GM23338 (cell line): ENCODE data around the gene AGAP1. TPM values are rescaled to one million over a fixed set of nuclear protein-coding genes. Genes with fewer than 3 reads are reported as not detected.

Source experiments
- ATAC-seq: fragments of 200-7000 bp; cut with Tn5 transposase; 3 replicates; pipeline ENCODE4 v1.9.1; 2020
- DNase-seq: peaks from one replicate; pipeline ENCODE4 v3.0.0-alpha.2; 2015; ENCODE audit warnings: low spot score
- H2AFZ ChIP-seq: fragments of 200-600 bp; sonication (generic); 2 replicates; pipeline ENCODE4 v1.8.0; 2016; ENCODE audit warnings: antibody characterized with exemption, mild to moderate bottlenecking, moderate library complexity
- H3F3A ChIP-seq: fragments of 200-600 bp; sonication (generic); replicated peaks from 2 replicates; pipeline ENCODE4 v1.8.0; 2017; ENCODE audit warnings: antibody characterized with exemption, mixed run types, low read depth
- H3K27ac ChIP-seq: fragments of 200-600 bp; sonication (generic); 2 replicates; pipeline ENCODE4 v1.6.1; 2016; ENCODE audit warnings: low read depth
- H3K27me3 ChIP-seq: fragments of 200-600 bp; sonication (generic); 2 replicates; pipeline ENCODE4 v1.8.0; 2016; ENCODE audit warnings: mild to moderate bottlenecking, mixed run types, moderate library complexity; ENCODE audit not compliant: insufficient read depth
- H3K36me3 ChIP-seq: fragments of 200-600 bp; sonication (generic); 2 replicates; pipeline ENCODE4 v1.8.0; 2016; ENCODE audit warnings: mild to moderate bottlenecking; ENCODE audit not compliant: insufficient read depth
- H3K4me1 ChIP-seq: fragments of 200-600 bp; sonication (generic); 2 replicates; pipeline ENCODE4 v1.8.0; 2016; ENCODE audit warnings: mild to moderate bottlenecking, moderate library complexity; ENCODE audit not compliant: insufficient read depth
- H3K4me2 ChIP-seq: fragments of 200-600 bp; sonication (generic); 2 replicates; pipeline ENCODE4 v1.7.1; 2017; ENCODE audit warnings: mixed run types
- H3K4me3 ChIP-seq: fragments of 200-600 bp; sonication (generic); 2 replicates; pipeline ENCODE4 v1.6.1; 2016; ENCODE audit warnings: mixed run types
- H3K79me2 ChIP-seq: fragments of 200-600 bp; sonication (generic); replicated peaks from 2 replicates; pipeline ENCODE4 v1.8.0; 2017; ENCODE audit warnings: mild to moderate bottlenecking; ENCODE audit not compliant: insufficient read depth
- H3K9me2 ChIP-seq: fragments of 200-600 bp; sonication (generic); 2 replicates; pipeline ENCODE4 v1.8.0; 2017; ENCODE audit not compliant: insufficient read depth
- H4K20me1 ChIP-seq: fragments of 200-600 bp; sonication (generic); replicated peaks from 2 replicates; pipeline ENCODE4 v1.8.0; 2017; ENCODE audit warnings: mild to moderate bottlenecking; ENCODE audit not compliant: insufficient read depth
- H3K27ac Mint-ChIP-seq: 2 replicates; pipeline ENCODE4 v1.8.0; 2020; ENCODE audit warnings: inconsistent platforms, mild to moderate bottlenecking, moderate library complexity, mixed read lengths
- H3K27me3 Mint-ChIP-seq: 3 replicates; pipeline ENCODE4 v1.8.0; 2022; ENCODE audit warnings: low read depth, mild to moderate bottlenecking, moderate library complexity, mixed read lengths, inconsistent platforms; ENCODE audit not compliant: insufficient read depth, poor library complexity
- H3K36me3 Mint-ChIP-seq: 3 replicates; pipeline ENCODE4 v1.8.0; 2021; ENCODE audit warnings: low read depth, mild to moderate bottlenecking, inconsistent platforms, moderate library complexity, mixed read lengths
- H3K4me1 Mint-ChIP-seq: 3 replicates; pipeline ENCODE4 v1.8.0; 2020; ENCODE audit warnings: mild to moderate bottlenecking, inconsistent platforms, mixed read lengths
- H3K4me3 Mint-ChIP-seq: 3 replicates; pipeline ENCODE4 v1.8.0; 2021; ENCODE audit warnings: moderate library complexity, mild to moderate bottlenecking, inconsistent platforms, mixed read lengths
- H3K9me3 Mint-ChIP-seq: 3 replicates; pipeline ENCODE4 v1.8.0; 2020; ENCODE audit warnings: moderate library complexity, mild to moderate bottlenecking, inconsistent platforms, mixed read lengths
- CREB1 ChIP-seq: fragments of 250-450 bp; sonication (Bioruptor Pico); IDR thresholded peaks from 2 replicates; pipeline ENCODE4 v1.5.0; 2020; ENCODE audit warnings: low read depth, mild to moderate bottlenecking, moderate library complexity
- EZH2 ChIP-seq: fragments of 200-600 bp; sonication (generic); IDR thresholded peaks from one replicate; pipeline ENCODE4 v1.8.0; 2017; ENCODE audit warnings: antibody characterized with exemption, mild to moderate bottlenecking, low read depth; ENCODE audit not compliant: unreplicated experiment
- NANOG ChIP-seq: IDR thresholded peaks from 2 replicates; pipeline ENCODE4 v1.6.1; 2016; ENCODE audit warnings: antibody characterized with exemption, borderline replicate concordance
- POLR2AphosphoS5 ChIP-seq: IDR thresholded peaks from 2 replicates; pipeline ENCODE4 v1.6.1; 2016; ENCODE audit warnings: antibody characterized with exemption, low read depth
- STAT1 ChIP-seq: IDR thresholded peaks from one replicate; pipeline ENCODE4 v1.6.1; 2016; ENCODE audit warnings: antibody characterized with exemption; ENCODE audit not compliant: unreplicated experiment
- ZNF114 ChIP-seq: fragments of 250-450 bp; sonication (Bioruptor Pico); IDR thresholded peaks from 2 replicates; pipeline ENCODE4 v1.5.0; 2020; ENCODE audit warnings: mild to moderate bottlenecking, moderate library complexity
- polyA plus RNA-seq: library from polyadenylated mRNA; unstranded; fragments of >200 nt; fragmentation: Nextera tagmentation; extraction: Ambion mirVana; gene quantifications from 2 replicates; pipeline ENCODE4 v1.2.1, GENCODE V29; 2016
- total RNA-seq: library from RNA; depleted of rRNA; stranded (reverse); fragments of >200 nt; shearing (Covaris generic); gene quantifications from 2 replicates; pipeline ENCODE4 v1.2.3, GENCODE V29; 2014
- TF ChIP-seq, protein P1 (sequence below): IDR thresholded peaks from one replicate; pipeline ENCODE4 v1.6.1; 2018; ENCODE audit warnings: antibody characterized with exemption; ENCODE audit not compliant: unreplicated experiment
- TF ChIP-seq, protein P2 (sequence below): fragments of 250-450 bp; sonication (Bioruptor Pico); IDR thresholded peaks from 2 replicates; pipeline ENCODE4 v1.5.0; 2020; ENCODE audit warnings: mild to moderate bottlenecking, moderate library complexity

The AGAP1 gene
- total and polyA plus RNA-seq, 2 experiments from 2014 or later, result 13.3 to 27.9 TPM

DNA sequence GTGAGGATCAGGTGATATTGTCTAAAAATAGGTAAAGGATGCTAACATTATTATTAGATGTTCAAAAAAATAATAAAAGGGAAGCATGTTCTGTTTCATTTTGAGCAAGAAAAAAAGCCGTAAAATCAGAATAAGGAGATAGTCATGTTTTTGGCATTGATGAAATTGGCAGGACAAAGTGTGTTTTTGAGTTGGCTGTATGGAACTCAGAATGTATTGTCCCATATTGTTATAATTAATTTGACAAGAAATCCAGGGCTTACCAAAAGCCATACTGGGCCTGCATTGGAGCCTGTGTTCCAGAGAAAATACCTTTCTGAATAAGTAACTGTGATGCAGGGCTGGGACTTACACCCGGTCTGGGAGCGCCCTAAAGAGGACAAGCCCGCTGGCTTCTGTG is 232.0 kb downstream of the AGAP1 start:
- no peak overlapping the region for H3K4me2 ChIP-seq
- H3K36me3 Mint-ChIP-seq, result peaks cover 3% of the 10 kb centered on the region; the same call in 1 of the 3 replicates
- no peak overlapping the region for H2AFZ ChIP-seq
- no peak overlapping the region for H3K4me3 ChIP-seq
- H3K4me1 ChIP-seq, result peaks cover 7% of the 10 kb centered on the region
- no peak for DNase-seq
- peaks cover 1% of the 10 kb centered on the region for H3K27me3 Mint-ChIP-seq
- H3K9me2 ChIP-seq, result no peaks in the 10 kb centered on the region
- no peaks in the 10 kb centered on the region for H3K27me3 ChIP-seq
- ATAC-seq, result no peak
- no peaks in the 10 kb centered on the region for H3F3A ChIP-seq
- H3K27ac Mint-ChIP-seq, result no peak overlapping the region
- H3K9me3 Mint-ChIP-seq, result no peaks in the 10 kb centered on the region
- H3K4me1 Mint-ChIP-seq, result peaks cover 34% of the 10 kb centered on the region
- no peak overlapping the region for H3K4me3 Mint-ChIP-seq
- 0 out of 2 replicates have a peak, but pooled peaks cover 3% of the 10 kb centered on the region for H4K20me1 ChIP-seq
- H3K79me2 ChIP-seq, result no peaks in the 10 kb centered on the region; the same call in 1 of the 2 replicates
- H3K27ac ChIP-seq, result no peak overlapping the region
- TF ChIP-seq, protein P1, sequence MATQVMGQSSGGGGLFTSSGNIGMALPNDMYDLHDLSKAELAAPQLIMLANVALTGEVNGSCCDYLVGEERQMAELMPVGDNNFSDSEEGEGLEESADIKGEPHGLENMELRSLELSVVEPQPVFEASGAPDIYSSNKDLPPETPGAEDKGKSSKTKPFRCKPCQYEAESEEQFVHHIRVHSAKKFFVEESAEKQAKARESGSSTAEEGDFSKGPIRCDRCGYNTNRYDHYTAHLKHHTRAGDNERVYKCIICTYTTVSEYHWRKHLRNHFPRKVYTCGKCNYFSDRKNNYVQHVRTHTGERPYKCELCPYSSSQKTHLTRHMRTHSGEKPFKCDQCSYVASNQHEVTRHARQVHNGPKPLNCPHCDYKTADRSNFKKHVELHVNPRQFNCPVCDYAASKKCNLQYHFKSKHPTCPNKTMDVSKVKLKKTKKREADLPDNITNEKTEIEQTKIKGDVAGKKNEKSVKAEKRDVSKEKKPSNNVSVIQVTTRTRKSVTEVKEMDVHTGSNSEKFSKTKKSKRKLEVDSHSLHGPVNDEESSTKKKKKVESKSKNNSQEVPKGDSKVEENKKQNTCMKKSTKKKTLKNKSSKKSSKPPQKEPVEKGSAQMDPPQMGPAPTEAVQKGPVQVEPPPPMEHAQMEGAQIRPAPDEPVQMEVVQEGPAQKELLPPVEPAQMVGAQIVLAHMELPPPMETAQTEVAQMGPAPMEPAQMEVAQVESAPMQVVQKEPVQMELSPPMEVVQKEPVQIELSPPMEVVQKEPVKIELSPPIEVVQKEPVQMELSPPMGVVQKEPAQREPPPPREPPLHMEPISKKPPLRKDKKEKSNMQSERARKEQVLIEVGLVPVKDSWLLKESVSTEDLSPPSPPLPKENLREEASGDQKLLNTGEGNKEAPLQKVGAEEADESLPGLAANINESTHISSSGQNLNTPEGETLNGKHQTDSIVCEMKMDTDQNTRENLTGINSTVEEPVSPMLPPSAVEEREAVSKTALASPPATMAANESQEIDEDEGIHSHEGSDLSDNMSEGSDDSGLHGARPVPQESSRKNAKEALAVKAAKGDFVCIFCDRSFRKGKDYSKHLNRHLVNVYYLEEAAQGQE, result no peak
- TF ChIP-seq STAT1 (no peak), NANOG (no peak), ZNF114 (no peak), CREB1 (CRISPR knock-in tag) (no peak)
- no peaks in the 10 kb centered on the region for H3K36me3 ChIP-seq

DNA sequence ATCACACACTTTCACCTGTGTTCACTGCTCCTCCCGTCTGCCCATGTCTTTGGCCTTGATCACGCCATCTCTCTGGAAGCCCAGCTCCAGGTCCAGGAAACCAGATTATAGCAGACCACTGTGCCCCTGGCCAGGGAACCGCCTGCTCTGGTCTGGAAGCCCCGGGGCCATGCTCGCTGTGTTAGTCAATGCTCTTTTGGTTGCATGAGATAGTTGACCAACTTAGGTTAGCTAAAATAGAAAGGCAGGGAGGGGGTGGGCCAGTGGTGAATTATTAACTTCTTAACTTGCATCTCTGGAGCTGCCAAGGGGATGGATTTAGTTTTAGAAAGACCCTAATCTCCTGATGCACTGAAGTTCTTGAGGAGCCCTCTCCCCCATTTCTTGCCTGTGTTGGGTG is 232.7 kb downstream of the AGAP1 start:
- Histone ChIP-seq H3F3A (no peaks in the 10 kb centered on the region), H2AFZ (no peak overlapping the region), H3K9me2 (no peaks in the 10 kb centered on the region), H3K27me3 (no peaks in the 10 kb centered on the region), H4K20me1 (0 out of 2 replicates have a peak, but pooled peaks cover 3% of the 10 kb centered on the region), H3K27ac (no peak overlapping the region), H3K36me3 (no peaks in the 10 kb centered on the region), H3K79me2 (no peaks in the 10 kb centered on the region; the same call in 1 of the 2 replicates), H3K4me3 (no peak overlapping the region), H3K4me1 (peaks cover 14% of the 10 kb centered on the region), H3K4me2 (no peak overlapping the region)
- Mint-ChIP-seq H3K9me3 (no peaks in the 10 kb centered on the region), H3K36me3 (peaks cover 3% of the 10 kb centered on the region; the same call in 1 of the 3 replicates), H3K4me1 (peaks cover 39% of the 10 kb centered on the region), H3K27me3 (peaks cover 1% of the 10 kb centered on the region), H3K4me3 (no peak overlapping the region), H3K27ac (no peak overlapping the region)
- no peak for ATAC-seq
- TF ChIP-seq POLR2AphosphoS5 (no peak), ZNF114 (no peak), EZH2 (no peak), STAT1 (no peak), CREB1 (CRISPR knock-in tag) (no peak), NANOG (no peak)
- TF ChIP-seq, protein P2, sequence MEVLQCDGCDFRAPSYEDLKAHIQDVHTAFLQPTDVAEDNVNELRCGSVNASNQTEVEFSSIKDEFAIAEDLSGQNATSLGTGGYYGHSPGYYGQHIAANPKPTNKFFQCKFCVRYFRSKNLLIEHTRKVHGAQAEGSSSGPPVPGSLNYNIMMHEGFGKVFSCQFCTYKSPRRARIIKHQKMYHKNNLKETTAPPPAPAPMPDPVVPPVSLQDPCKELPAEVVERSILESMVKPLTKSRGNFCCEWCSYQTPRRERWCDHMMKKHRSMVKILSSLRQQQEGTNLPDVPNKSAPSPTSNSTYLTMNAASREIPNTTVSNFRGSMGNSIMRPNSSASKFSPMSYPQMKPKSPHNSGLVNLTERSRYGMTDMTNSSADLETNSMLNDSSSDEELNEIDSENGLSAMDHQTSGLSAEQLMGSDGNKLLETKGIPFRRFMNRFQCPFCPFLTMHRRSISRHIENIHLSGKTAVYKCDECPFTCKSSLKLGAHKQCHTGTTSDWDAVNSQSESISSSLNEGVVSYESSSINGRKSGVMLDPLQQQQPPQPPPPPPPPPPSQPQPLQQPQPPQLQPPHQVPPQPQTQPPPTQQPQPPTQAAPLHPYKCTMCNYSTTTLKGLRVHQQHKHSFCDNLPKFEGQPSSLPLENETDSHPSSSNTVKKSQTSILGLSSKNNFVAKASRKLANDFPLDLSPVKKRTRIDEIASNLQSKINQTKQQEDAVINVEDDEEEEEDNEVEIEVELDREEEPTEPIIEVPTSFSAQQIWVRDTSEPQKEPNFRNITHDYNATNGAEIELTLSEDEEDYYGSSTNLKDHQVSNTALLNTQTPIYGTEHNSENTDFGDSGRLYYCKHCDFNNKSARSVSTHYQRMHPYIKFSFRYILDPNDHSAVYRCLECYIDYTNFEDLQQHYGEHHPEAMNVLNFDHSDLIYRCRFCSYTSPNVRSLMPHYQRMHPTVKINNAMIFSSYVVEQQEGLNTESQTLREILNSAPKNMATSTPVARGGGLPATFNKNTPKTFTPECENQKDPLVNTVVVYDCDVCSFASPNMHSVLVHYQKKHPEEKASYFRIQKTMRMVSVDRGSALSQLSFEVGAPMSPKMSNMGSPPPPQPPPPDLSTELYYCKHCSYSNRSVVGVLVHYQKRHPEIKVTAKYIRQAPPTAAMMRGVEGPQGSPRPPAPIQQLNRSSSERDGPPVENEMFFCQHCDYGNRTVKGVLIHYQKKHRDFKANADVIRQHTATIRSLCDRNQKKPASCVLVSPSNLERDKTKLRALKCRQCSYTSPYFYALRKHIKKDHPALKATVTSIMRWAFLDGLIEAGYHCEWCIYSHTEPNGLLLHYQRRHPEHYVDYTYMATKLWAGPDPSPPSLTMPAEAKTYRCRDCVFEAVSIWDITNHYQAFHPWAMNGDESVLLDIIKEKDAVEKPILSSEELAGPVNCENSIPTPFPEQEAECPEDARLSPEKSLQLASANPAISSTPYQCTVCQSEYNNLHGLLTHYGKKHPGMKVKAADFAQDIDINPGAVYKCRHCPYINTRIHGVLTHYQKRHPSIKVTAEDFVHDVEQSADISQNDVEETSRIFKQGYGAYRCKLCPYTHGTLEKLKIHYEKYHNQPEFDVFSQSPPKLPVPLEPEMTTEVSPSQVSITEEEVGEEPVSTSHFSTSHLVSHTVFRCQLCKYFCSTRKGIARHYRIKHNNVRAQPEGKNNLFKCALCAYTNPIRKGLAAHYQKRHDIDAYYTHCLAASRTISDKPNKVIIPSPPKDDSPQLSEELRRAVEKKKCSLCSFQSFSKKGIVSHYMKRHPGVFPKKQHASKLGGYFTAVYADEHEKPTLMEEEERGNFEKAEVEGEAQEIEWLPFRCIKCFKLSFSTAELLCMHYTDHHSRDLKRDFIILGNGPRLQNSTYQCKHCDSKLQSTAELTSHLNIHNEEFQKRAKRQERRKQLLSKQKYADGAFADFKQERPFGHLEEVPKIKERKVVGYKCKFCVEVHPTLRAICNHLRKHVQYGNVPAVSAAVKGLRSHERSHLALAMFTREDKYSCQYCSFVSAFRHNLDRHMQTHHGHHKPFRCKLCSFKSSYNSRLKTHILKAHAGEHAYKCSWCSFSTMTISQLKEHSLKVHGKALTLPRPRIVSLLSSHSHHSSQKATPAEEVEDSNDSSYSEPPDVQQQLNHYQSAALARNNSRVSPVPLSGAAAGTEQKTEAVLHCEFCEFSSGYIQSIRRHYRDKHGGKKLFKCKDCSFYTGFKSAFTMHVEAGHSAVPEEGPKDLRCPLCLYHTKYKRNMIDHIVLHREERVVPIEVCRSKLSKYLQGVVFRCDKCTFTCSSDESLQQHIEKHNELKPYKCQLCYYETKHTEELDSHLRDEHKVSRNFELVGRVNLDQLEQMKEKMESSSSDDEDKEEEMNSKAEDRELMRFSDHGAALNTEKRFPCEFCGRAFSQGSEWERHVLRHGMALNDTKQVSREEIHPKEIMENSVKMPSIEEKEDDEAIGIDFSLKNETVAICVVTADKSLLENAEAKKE, result no peak
- TF ChIP-seq, protein P1, result no peak
- DNase-seq, result no peak
